ENCODE measurements around the gene FOXN3. TPM values are rescaled to one million over a fixed set of nuclear protein-coding genes. Genes with fewer than 3 reads are reported as not detected.

The FOXN3 gene
- total RNA-seq, 2 donors from 2014 or later = 42.3 to 61.6 TPM

- Histone ChIP-seq H3K27ac (no peak overlapping the region), H3K4me1 (no peaks in the 10 kb centered on the region), H3K36me3 (replicated peaks in 1 of 2; ENCODE audit: insufficient read depth in 1 of 2, low read depth in 2 of 2) (no peaks in the 10 kb centered on the region), H3K9me3 (no peaks in the 10 kb centered on the region), H3K4me3 (no peak overlapping the region), H3K27me3 (no peaks in the 10 kb centered on the region)
- intact Hi-C loops (cut with DNase I) = no loop called here
- 71 to 73% methylated on average over 6 of the region's 6 CpGs for WGBS, 2 donors
- DNase-seq (peak in 1 of 4 donors; percentile 5), ATAC-seq (no peak)
- TF ChIP-seq CTCF (IDR thresholded peaks at IDR 0.05) (no peak), POLR2A (IDR thresholded peaks at IDR 0.05) (no peak)
Observed at GRCh38 chr14:89129570-89129969, 287.5 kb downstream of the FOXN3 start.

GRCh38 chr14:89128311-89129026 lies 288.6 kb downstream of the FOXN3 start:
- WGBS, 2 donors = 80 to 84% methylated on average over 10 of the region's 10 CpGs
- ATAC-seq (no peak), DNase-seq (no peak)
- no peak overlapping the region for H3K27ac ChIP-seq
- intact Hi-C loops (cut with DNase I) = no loop called here
- H3K4me3 ChIP-seq = no peak overlapping the region
- H3K4me1 ChIP-seq = no peaks in the 10 kb centered on the region
- H3K36me3 ChIP-seq (replicated peaks in 1 of 2; ENCODE audit: insufficient read depth in 1 of 2, low read depth in 2 of 2) = no peaks in the 10 kb centered on the region
- no peaks in the 10 kb centered on the region for H3K9me3 ChIP-seq
- no peaks in the 10 kb centered on the region for H3K27me3 ChIP-seq
- no peak for TF ChIP-seq CTCF (IDR thresholded peaks at IDR 0.05)
- no peak for TF ChIP-seq POLR2A (IDR thresholded peaks at IDR 0.05)

GRCh38 chr14:89126461-89126860 lies 290.6 kb downstream of the FOXN3 start:
- Histone ChIP-seq H3K4me1 (no peaks in the 10 kb centered on the region), H3K36me3 (replicated peaks in 1 of 2; ENCODE audit: insufficient read depth in 1 of 2, low read depth in 2 of 2) (no peaks in the 10 kb centered on the region), H3K9me3 (no peaks in the 10 kb centered on the region), H3K27me3 (no peaks in the 10 kb centered on the region), H3K27ac (no peak overlapping the region), H3K4me3 (no peak overlapping the region)
- TF ChIP-seq POLR2A (IDR thresholded peaks at IDR 0.05) (no peak), CTCF (IDR thresholded peaks at IDR 0.05) (no peak)
- intact Hi-C loops (cut with DNase I) = no loop called here
- no peak for DNase-seq
- WGBS, 2 donors = 54 to 61% methylated on average over 4 of the region's 4 CpGs
- ATAC-seq = no peak

GRCh38 chr14:89125216-89125615 lies 291.8 kb downstream of the FOXN3 start:
- no peak for TF ChIP-seq POLR2A (IDR thresholded peaks at IDR 0.05)
- no peak for TF ChIP-seq CTCF (IDR thresholded peaks at IDR 0.05)
- Histone ChIP-seq H3K27me3 (no peaks in the 10 kb centered on the region), H3K4me1 (no peaks in the 10 kb centered on the region), H3K36me3 (replicated peaks in 1 of 2; ENCODE audit: insufficient read depth in 1 of 2, low read depth in 2 of 2) (no peaks in the 10 kb centered on the region), H3K27ac (no peak overlapping the region), H3K9me3 (no peaks in the 10 kb centered on the region), H3K4me3 (no peak overlapping the region)
- intact Hi-C loops (cut with DNase I) = no loop called here
- WGBS, 2 donors = 53 to 59% methylated on average over 4 of the region's 4 CpGs
- no peak for ATAC-seq
- DNase-seq = no peak

GRCh38 chr14:89123851-89124250 lies 293.2 kb downstream of the FOXN3 start:
- intact Hi-C loops (cut with DNase I) = no loop called here
- Histone ChIP-seq H3K4me3 (no peak overlapping the region), H3K36me3 (replicated peaks in 1 of 2; ENCODE audit: insufficient read depth in 1 of 2, low read depth in 2 of 2) (no peaks in the 10 kb centered on the region), H3K9me3 (peaks cover 0 to 6% (median 0%) of the 10 kb centered on the region in 3 donors), H3K27ac (no peak overlapping the region), H3K4me1 (no peaks in the 10 kb centered on the region), H3K27me3 (no peaks in the 10 kb centered on the region)
- DNase-seq (no peak), ATAC-seq (no peak)
- 44 to 73% methylated on average over 1 of the region's 1 CpG for whole genome bisulfite sequencing, 2 donors
- TF ChIP-seq CTCF (IDR thresholded peaks at IDR 0.05) (no peak), POLR2A (IDR thresholded peaks at IDR 0.05) (no peak)
